GM23338 (cell line): ENCODE results near the gene TEX30. TPM values are rescaled to one million over a fixed set of nuclear protein-coding genes. Genes with fewer than 3 reads are reported as not detected.

Experiments used
- ATAC-seq: fragments of 200-7000 bp; cut with Tn5 transposase; 3 replicates; pipeline ENCODE4 v1.9.1; 2020
- DNase-seq: peaks from one replicate; pipeline ENCODE4 v3.0.0-alpha.2; 2015; ENCODE audit warnings: low spot score
- H2AFZ ChIP-seq: fragments of 200-600 bp; sonication (generic); 2 replicates; pipeline ENCODE4 v1.8.0; 2016; ENCODE audit warnings: antibody characterized with exemption, mild to moderate bottlenecking, moderate library complexity
- H3F3A ChIP-seq: fragments of 200-600 bp; sonication (generic); replicated peaks from 2 replicates; pipeline ENCODE4 v1.8.0; 2017; ENCODE audit warnings: antibody characterized with exemption, mixed run types, low read depth
- H3K27ac ChIP-seq: fragments of 200-600 bp; sonication (generic); 2 replicates; pipeline ENCODE4 v1.6.1; 2016; ENCODE audit warnings: low read depth
- H3K27me3 ChIP-seq: fragments of 200-600 bp; sonication (generic); 2 replicates; pipeline ENCODE4 v1.8.0; 2016; ENCODE audit warnings: mild to moderate bottlenecking, mixed run types, moderate library complexity; ENCODE audit not compliant: insufficient read depth
- H3K36me3 ChIP-seq: fragments of 200-600 bp; sonication (generic); 2 replicates; pipeline ENCODE4 v1.8.0; 2016; ENCODE audit warnings: mild to moderate bottlenecking; ENCODE audit not compliant: insufficient read depth
- H3K4me1 ChIP-seq: fragments of 200-600 bp; sonication (generic); 2 replicates; pipeline ENCODE4 v1.8.0; 2016; ENCODE audit warnings: mild to moderate bottlenecking, moderate library complexity; ENCODE audit not compliant: insufficient read depth
- H3K4me2 ChIP-seq: fragments of 200-600 bp; sonication (generic); 2 replicates; pipeline ENCODE4 v1.7.1; 2017; ENCODE audit warnings: mixed run types
- H3K4me3 ChIP-seq: fragments of 200-600 bp; sonication (generic); 2 replicates; pipeline ENCODE4 v1.6.1; 2016; ENCODE audit warnings: mixed run types
- H3K79me2 ChIP-seq: fragments of 200-600 bp; sonication (generic); replicated peaks from 2 replicates; pipeline ENCODE4 v1.8.0; 2017; ENCODE audit warnings: mild to moderate bottlenecking; ENCODE audit not compliant: insufficient read depth
- H3K9me2 ChIP-seq: fragments of 200-600 bp; sonication (generic); 2 replicates; pipeline ENCODE4 v1.8.0; 2017; ENCODE audit not compliant: insufficient read depth
- H4K20me1 ChIP-seq: fragments of 200-600 bp; sonication (generic); replicated peaks from 2 replicates; pipeline ENCODE4 v1.8.0; 2017; ENCODE audit warnings: mild to moderate bottlenecking; ENCODE audit not compliant: insufficient read depth
- H3K27ac Mint-ChIP-seq: 2 replicates; pipeline ENCODE4 v1.8.0; 2020; ENCODE audit warnings: inconsistent platforms, mild to moderate bottlenecking, moderate library complexity, mixed read lengths
- H3K27me3 Mint-ChIP-seq: 3 replicates; pipeline ENCODE4 v1.8.0; 2022; ENCODE audit warnings: low read depth, mild to moderate bottlenecking, moderate library complexity, mixed read lengths, inconsistent platforms; ENCODE audit not compliant: insufficient read depth, poor library complexity
- H3K36me3 Mint-ChIP-seq: 3 replicates; pipeline ENCODE4 v1.8.0; 2021; ENCODE audit warnings: low read depth, mild to moderate bottlenecking, inconsistent platforms, moderate library complexity, mixed read lengths
- H3K4me1 Mint-ChIP-seq: 3 replicates; pipeline ENCODE4 v1.8.0; 2020; ENCODE audit warnings: mild to moderate bottlenecking, inconsistent platforms, mixed read lengths
- H3K4me3 Mint-ChIP-seq: 3 replicates; pipeline ENCODE4 v1.8.0; 2021; ENCODE audit warnings: moderate library complexity, mild to moderate bottlenecking, inconsistent platforms, mixed read lengths
- H3K9me3 Mint-ChIP-seq: 3 replicates; pipeline ENCODE4 v1.8.0; 2020; ENCODE audit warnings: moderate library complexity, mild to moderate bottlenecking, inconsistent platforms, mixed read lengths
- CREB1 ChIP-seq: fragments of 250-450 bp; sonication (Bioruptor Pico); IDR thresholded peaks from 2 replicates; pipeline ENCODE4 v1.5.0; 2020; ENCODE audit warnings: low read depth, mild to moderate bottlenecking, moderate library complexity
- CTCF ChIP-seq, 2 experiments: fragments of 200-600 bp in 1 of 2; sonication (generic) in 1 of 2; conservative IDR thresholded peaks; 2 replicates each; pipeline versions ENCODE4 v1.5.1 to v1.6.1; 2016 to 2017; ENCODE audit warnings: antibody characterized with exemption in 2 of 2, low read depth in 2 of 2, mild to moderate bottlenecking in 2 of 2, moderate library complexity in 1 of 2
- ETS1 ChIP-seq: IDR thresholded peaks from 2 replicates; pipeline ENCODE4 v1.6.1; 2016; ENCODE audit warnings: antibody characterized with exemption
- EZH2 ChIP-seq: fragments of 200-600 bp; sonication (generic); IDR thresholded peaks from one replicate; pipeline ENCODE4 v1.8.0; 2017; ENCODE audit warnings: antibody characterized with exemption, mild to moderate bottlenecking, low read depth; ENCODE audit not compliant: unreplicated experiment
- EZH2phosphoT487 ChIP-seq: fragments of 200-600 bp; sonication (generic); IDR thresholded peaks from one replicate; pipeline ENCODE4 v1.8.1; 2018; ENCODE audit warnings: antibody characterized with exemption; ENCODE audit not compliant: unreplicated experiment
- JUNB ChIP-seq: IDR thresholded peaks from one replicate; pipeline ENCODE4 v1.6.1; 2016; ENCODE audit warnings: antibody characterized with exemption; ENCODE audit not compliant: unreplicated experiment
- NANOG ChIP-seq: IDR thresholded peaks from 2 replicates; pipeline ENCODE4 v1.6.1; 2016; ENCODE audit warnings: antibody characterized with exemption, borderline replicate concordance
- POLR2AphosphoS5 ChIP-seq: IDR thresholded peaks from 2 replicates; pipeline ENCODE4 v1.6.1; 2016; ENCODE audit warnings: antibody characterized with exemption, low read depth
- REST ChIP-seq: IDR thresholded peaks from one replicate; pipeline ENCODE4 v1.6.1; 2018; ENCODE audit warnings: antibody characterized with exemption; ENCODE audit not compliant: unreplicated experiment
- STAT1 ChIP-seq: IDR thresholded peaks from one replicate; pipeline ENCODE4 v1.6.1; 2016; ENCODE audit warnings: antibody characterized with exemption; ENCODE audit not compliant: unreplicated experiment
- ZNF114 ChIP-seq: fragments of 250-450 bp; sonication (Bioruptor Pico); IDR thresholded peaks from 2 replicates; pipeline ENCODE4 v1.5.0; 2020; ENCODE audit warnings: mild to moderate bottlenecking, moderate library complexity
- ZNF331 ChIP-seq: fragments of 250-450 bp; sonication (Bioruptor Pico); IDR thresholded peaks from 2 replicates; pipeline ENCODE4 v1.5.0; 2020; ENCODE audit warnings: low read depth, mild to moderate bottlenecking, moderate library complexity
- polyA plus RNA-seq: library from polyadenylated mRNA; unstranded; fragments of >200 nt; fragmentation: Nextera tagmentation; extraction: Ambion mirVana; gene quantifications from 2 replicates; pipeline ENCODE4 v1.2.1, GENCODE V29; 2016
- total RNA-seq: library from RNA; depleted of rRNA; stranded (reverse); fragments of >200 nt; shearing (Covaris generic); gene quantifications from 2 replicates; pipeline ENCODE4 v1.2.3, GENCODE V29; 2014
- TF ChIP-seq, protein P1 (sequence below): fragments of 250-450 bp; sonication (Bioruptor Pico); IDR thresholded peaks from 2 replicates; pipeline ENCODE4 v1.5.0; 2020; ENCODE audit warnings: mild to moderate bottlenecking, moderate library complexity

TEX30 gene
- total and polyA plus RNA-seq, 2 experiments from 2014 or later, result 6.3 to 28.2 TPM

DNA sequence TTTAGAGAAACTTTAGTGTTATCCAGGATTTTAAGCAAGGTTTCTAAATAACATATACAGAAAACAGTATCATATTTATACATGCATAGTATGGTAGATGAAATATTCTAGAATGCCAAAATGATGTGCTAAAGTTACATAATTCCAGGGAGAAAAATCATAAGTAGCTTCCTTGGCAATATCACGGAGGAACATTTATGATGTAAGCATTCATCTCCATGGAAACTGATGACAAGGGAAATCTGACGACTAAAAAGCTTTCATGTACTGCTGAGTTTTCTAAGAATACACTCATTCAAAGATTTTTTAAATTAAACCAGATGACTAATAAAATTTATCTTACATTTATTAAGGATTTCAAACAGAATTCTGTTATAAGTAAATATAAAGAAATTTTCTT lies 4.7 kb downstream of the TEX30 start:
- no peak overlapping the region for H2AFZ ChIP-seq
- no peak for DNase-seq
- H3K27me3 Mint-ChIP-seq, result peaks cover 13% of the 10 kb centered on the region
- no peak overlapping the region for H3K4me3 Mint-ChIP-seq
- ATAC-seq, result no peak
- no peaks in the 10 kb centered on the region for H3K79me2 ChIP-seq
- peaks cover 21% of the 10 kb centered on the region for H3K27me3 ChIP-seq
- peaks cover 3% of the 10 kb centered on the region; the same call in 2 of the 3 replicates for H3K36me3 Mint-ChIP-seq
- H3K4me1 Mint-ChIP-seq, result peaks cover 7% of the 10 kb centered on the region
- H3K4me3 ChIP-seq, result no peak overlapping the region
- H3K27ac Mint-ChIP-seq, result no peak overlapping the region
- H3K36me3 ChIP-seq, result no peaks in the 10 kb centered on the region
- H3K9me3 Mint-ChIP-seq, result no peaks in the 10 kb centered on the region; the same call in 2 of the 3 replicates
- TF ChIP-seq ZNF331 (CRISPR knock-in tag) (no peak), EZH2phosphoT487 (no peak), REST (no peak), CREB1 (no peak), ZNF114 (no peak), STAT1 (no peak), ETS1 (no peak), EZH2 (no peak), JUNB (no peak), CTCF (conservative IDR thresholded peaks at IDR 0.05; ENCODE audit: low read depth in 2 of 2) (no peak), NANOG (no peak), POLR2AphosphoS5 (no peak)
- TF ChIP-seq, protein P1, sequence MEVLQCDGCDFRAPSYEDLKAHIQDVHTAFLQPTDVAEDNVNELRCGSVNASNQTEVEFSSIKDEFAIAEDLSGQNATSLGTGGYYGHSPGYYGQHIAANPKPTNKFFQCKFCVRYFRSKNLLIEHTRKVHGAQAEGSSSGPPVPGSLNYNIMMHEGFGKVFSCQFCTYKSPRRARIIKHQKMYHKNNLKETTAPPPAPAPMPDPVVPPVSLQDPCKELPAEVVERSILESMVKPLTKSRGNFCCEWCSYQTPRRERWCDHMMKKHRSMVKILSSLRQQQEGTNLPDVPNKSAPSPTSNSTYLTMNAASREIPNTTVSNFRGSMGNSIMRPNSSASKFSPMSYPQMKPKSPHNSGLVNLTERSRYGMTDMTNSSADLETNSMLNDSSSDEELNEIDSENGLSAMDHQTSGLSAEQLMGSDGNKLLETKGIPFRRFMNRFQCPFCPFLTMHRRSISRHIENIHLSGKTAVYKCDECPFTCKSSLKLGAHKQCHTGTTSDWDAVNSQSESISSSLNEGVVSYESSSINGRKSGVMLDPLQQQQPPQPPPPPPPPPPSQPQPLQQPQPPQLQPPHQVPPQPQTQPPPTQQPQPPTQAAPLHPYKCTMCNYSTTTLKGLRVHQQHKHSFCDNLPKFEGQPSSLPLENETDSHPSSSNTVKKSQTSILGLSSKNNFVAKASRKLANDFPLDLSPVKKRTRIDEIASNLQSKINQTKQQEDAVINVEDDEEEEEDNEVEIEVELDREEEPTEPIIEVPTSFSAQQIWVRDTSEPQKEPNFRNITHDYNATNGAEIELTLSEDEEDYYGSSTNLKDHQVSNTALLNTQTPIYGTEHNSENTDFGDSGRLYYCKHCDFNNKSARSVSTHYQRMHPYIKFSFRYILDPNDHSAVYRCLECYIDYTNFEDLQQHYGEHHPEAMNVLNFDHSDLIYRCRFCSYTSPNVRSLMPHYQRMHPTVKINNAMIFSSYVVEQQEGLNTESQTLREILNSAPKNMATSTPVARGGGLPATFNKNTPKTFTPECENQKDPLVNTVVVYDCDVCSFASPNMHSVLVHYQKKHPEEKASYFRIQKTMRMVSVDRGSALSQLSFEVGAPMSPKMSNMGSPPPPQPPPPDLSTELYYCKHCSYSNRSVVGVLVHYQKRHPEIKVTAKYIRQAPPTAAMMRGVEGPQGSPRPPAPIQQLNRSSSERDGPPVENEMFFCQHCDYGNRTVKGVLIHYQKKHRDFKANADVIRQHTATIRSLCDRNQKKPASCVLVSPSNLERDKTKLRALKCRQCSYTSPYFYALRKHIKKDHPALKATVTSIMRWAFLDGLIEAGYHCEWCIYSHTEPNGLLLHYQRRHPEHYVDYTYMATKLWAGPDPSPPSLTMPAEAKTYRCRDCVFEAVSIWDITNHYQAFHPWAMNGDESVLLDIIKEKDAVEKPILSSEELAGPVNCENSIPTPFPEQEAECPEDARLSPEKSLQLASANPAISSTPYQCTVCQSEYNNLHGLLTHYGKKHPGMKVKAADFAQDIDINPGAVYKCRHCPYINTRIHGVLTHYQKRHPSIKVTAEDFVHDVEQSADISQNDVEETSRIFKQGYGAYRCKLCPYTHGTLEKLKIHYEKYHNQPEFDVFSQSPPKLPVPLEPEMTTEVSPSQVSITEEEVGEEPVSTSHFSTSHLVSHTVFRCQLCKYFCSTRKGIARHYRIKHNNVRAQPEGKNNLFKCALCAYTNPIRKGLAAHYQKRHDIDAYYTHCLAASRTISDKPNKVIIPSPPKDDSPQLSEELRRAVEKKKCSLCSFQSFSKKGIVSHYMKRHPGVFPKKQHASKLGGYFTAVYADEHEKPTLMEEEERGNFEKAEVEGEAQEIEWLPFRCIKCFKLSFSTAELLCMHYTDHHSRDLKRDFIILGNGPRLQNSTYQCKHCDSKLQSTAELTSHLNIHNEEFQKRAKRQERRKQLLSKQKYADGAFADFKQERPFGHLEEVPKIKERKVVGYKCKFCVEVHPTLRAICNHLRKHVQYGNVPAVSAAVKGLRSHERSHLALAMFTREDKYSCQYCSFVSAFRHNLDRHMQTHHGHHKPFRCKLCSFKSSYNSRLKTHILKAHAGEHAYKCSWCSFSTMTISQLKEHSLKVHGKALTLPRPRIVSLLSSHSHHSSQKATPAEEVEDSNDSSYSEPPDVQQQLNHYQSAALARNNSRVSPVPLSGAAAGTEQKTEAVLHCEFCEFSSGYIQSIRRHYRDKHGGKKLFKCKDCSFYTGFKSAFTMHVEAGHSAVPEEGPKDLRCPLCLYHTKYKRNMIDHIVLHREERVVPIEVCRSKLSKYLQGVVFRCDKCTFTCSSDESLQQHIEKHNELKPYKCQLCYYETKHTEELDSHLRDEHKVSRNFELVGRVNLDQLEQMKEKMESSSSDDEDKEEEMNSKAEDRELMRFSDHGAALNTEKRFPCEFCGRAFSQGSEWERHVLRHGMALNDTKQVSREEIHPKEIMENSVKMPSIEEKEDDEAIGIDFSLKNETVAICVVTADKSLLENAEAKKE (CRISPR knock-in tag), result no peak
- no peaks in the 10 kb centered on the region for H3F3A ChIP-seq
- no peaks in the 10 kb centered on the region; the same call in 1 of the 2 replicates for H3K4me1 ChIP-seq
- H3K9me2 ChIP-seq, result no peaks in the 10 kb centered on the region
- H4K20me1 ChIP-seq, result no peaks in the 10 kb centered on the region; the same call in 1 of the 2 replicates
- H3K27ac ChIP-seq, result no peak overlapping the region
- H3K4me2 ChIP-seq, result no peak overlapping the region
